Parathyroid adenoma (tissue), 2 donors: ENCODE results near the gene TMIE.

Source experiments
- H2AFZ ChIP-seq: fragments of 300-600 bp; sonication (generic); one replicate; pipeline ENCODE4 v1.7.0; 2017; ENCODE audit warnings: antibody characterized with exemption, mild to moderate bottlenecking
- H3K27ac ChIP-seq: fragments of 300-600 bp; sonication (generic); one replicate; pipeline ENCODE4 v1.7.0; 2017
- H3K27me3 ChIP-seq: fragments of 300-600 bp; sonication (generic); one replicate; pipeline ENCODE4 v1.7.0; 2017; ENCODE audit warnings: low read length; ENCODE audit not compliant: control insufficient read depth, insufficient read depth
- H3K36me3 ChIP-seq: fragments of 300-600 bp; sonication (generic); one replicate; pipeline ENCODE4 v1.7.0; 2017; ENCODE audit warnings: low read length; ENCODE audit not compliant: control insufficient read depth, insufficient read depth
- H3K4me1 ChIP-seq: fragments of 300-600 bp; sonication (generic); one replicate; pipeline ENCODE4 v1.7.0; 2017; ENCODE audit warnings: control low read depth
- H3K4me2 ChIP-seq: fragments of 300-600 bp; sonication (generic); one replicate; pipeline ENCODE4 v1.7.0; 2017; ENCODE audit warnings: low read length
- H3K4me3 ChIP-seq: fragments of 300-600 bp; sonication (generic); one replicate; pipeline ENCODE4 v1.7.0; 2017; ENCODE audit warnings: low read depth, low read length
- H3K79me2 ChIP-seq: fragments of 300-600 bp; sonication (generic); one replicate; pipeline ENCODE4 v1.7.0; 2017; ENCODE audit warnings: control low read depth
- H3K9ac ChIP-seq: fragments of 300-600 bp; sonication (generic); one replicate; pipeline ENCODE4 v1.7.0; 2017; ENCODE audit warnings: mild to moderate bottlenecking
- H3K9me3 ChIP-seq: fragments of 300-600 bp; sonication (generic); one replicate; pipeline ENCODE4 v1.7.0; 2017; ENCODE audit warnings: low read length; ENCODE audit not compliant: control insufficient read depth
- CTCF ChIP-seq: fragments of 300-600 bp; sonication (generic); IDR thresholded peaks from one replicate; pipeline ENCODE4 v1.7.0; 2017; ENCODE audit warnings: antibody characterized with exemption, mild to moderate bottlenecking
- donor health status: primary hyperparathyroidism.

Gene TMIE

GRCh38 chr3:46716461-46717441 lies 15.6 kb downstream of the TMIE start:
- no peak overlapping the region for H3K4me2 ChIP-seq
- H3K9me3 ChIP-seq = no peaks in the 10 kb centered on the region
- H2AFZ ChIP-seq = no peak overlapping the region
- no peak for TF ChIP-seq CTCF
- no peak overlapping the region for H3K4me3 ChIP-seq
- no peak overlapping the region for H3K27ac ChIP-seq
- no peaks in the 10 kb centered on the region for H3K36me3 ChIP-seq
- H3K27me3 ChIP-seq = no peaks in the 10 kb centered on the region
- no peak overlapping the region for H3K9ac ChIP-seq
- no peaks in the 10 kb centered on the region for H3K4me1 ChIP-seq
- no peaks in the 10 kb centered on the region for H3K79me2 ChIP-seq

- Histone ChIP-seq H3K9ac (no peak within 1 kb of the TSS), H3K9me3 (no peaks in the 10 kb centered on the region), H3K36me3 (no peaks in the 10 kb centered on the region), H3K4me2 (no peak within 1 kb of the TSS), H3K4me3 (no peak within 1 kb of the TSS), H3K27ac (no peak within 1 kb of the TSS), H3K27me3 (no peaks in the 10 kb centered on the region), H2AFZ (no peak within 1 kb of the TSS), H3K4me1 (no peaks in the 10 kb centered on the region), H3K79me2 (no peaks in the 10 kb centered on the region)
- no peak for TF ChIP-seq CTCF
These were observed 16.4 kb downstream of the TMIE start, which contains the start of gene PRSS50 for GRCh38 chr3:46717447-46718231. Gene PRSS50 (minus strand): TSS chr3:46717869. CDS start chr3:46717824, 45 bp downstream.

DNA sequence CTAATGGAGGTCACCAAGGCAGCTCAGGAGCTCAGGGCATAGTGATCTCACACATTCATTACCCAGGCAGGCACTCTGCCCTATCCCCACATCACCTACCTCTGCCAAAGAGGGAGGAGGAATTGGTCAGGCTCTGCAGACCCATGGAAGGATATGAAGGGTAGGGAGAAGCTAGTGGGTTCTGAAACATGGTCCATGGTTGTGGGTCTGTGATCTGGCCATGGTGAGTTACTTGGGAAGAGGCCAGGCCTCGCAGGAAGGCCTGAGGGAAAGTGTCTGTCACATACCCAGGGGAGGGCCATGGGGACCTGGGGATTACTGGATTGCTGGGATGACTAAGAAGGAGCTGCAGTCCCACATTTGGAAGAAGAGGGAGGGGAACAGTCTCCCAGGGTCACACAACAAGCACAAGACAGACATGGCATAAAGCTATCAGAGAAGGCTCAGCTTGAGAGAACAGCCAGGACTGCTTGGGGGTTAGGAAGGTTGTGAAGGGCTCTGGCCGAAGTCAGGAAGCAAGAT lies 17.9 kb downstream of the TMIE start:
- Histone ChIP-seq H2AFZ (no peak overlapping the region), H3K9me3 (no peaks in the 10 kb centered on the region), H3K4me1 (no peaks in the 10 kb centered on the region), H3K27ac (no peak overlapping the region), H3K27me3 (no peaks in the 10 kb centered on the region), H3K4me2 (no peak overlapping the region), H3K4me3 (no peak overlapping the region), H3K79me2 (no peaks in the 10 kb centered on the region), H3K36me3 (no peaks in the 10 kb centered on the region), H3K9ac (no peak overlapping the region)
- no peak for TF ChIP-seq CTCF

GRCh38 chr3:46719735-46720271 lies 18.6 kb downstream of the TMIE start:
- Histone ChIP-seq H3K27ac (no peak overlapping the region), H3K4me3 (no peak overlapping the region), H3K79me2 (no peaks in the 10 kb centered on the region), H3K9me3 (no peaks in the 10 kb centered on the region), H3K4me2 (no peak overlapping the region), H3K36me3 (no peaks in the 10 kb centered on the region), H2AFZ (no peak overlapping the region), H3K9ac (no peak overlapping the region), H3K4me1 (no peaks in the 10 kb centered on the region), H3K27me3 (no peaks in the 10 kb centered on the region)
- TF ChIP-seq CTCF = no peak
